ENCODE results near the gene ODC1. TPM values are rescaled to one million over a fixed set of nuclear protein-coding genes. Genes with fewer than 3 reads are reported as not detected.
A peak's percentile ranks its signal among the peaks of the same experiment; 100 is the strongest.
"Not testable (repeated sequence)": the region's sequence is repeated elsewhere in the genome, so short reads cannot be mapped to it uniquely, and the experiment has no call there.

Gene ODC1
- total RNA-seq, 1 donor from 2014 or later = 55.8 TPM

- DNase-seq = no peak
Measured at GRCh38 chr2:10452956-10453904, 5.1 kb upstream of the ODC1 start.

DNA sequence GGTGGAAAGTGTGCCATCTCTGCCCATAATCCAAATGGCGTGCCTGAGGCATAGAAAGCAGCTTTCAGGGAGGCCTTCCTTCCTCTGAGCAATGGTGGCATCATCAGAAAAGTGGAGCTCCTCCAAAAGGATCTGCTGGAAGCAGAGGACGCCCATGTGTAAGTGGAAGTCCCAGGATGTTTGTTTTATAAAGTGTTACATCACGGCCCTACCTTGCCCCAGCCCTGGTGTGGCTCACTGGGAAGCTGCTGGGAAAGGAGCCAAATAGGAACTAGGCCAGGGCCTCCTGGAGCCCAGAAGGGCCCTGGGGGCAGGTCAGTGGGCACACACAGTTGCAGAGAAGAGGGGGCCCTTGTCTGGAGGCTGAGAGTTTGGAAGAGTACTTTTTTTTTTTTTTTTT, 4.2 kb upstream of the ODC1 start:
- DNase-seq = no peak

GRCh38 chr2:10451819-10452218, 3.7 kb upstream of the ODC1 start:
- DNase-seq = no peak

GRCh38 chr2:10449838-10450691, 1.9 kb upstream of the ODC1 start:
- no peak for DNase-seq

DNA sequence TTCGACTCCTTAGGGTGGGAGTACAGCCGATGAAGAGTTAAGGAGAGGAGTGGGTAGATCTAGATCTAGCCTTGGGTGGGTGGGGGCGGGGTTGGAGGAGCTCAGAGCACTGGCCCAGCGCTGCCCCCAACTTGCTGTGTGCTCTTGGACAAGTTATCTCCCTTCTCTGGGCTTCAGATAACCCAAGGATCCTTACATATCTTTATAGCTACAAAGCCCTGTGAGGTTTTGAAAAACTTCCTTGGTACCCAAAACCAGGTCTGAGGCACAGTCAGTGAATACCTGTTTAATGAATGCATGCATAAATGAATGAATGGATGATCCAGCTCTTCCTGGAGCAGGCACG, 1.3 kb upstream of the ODC1 start:
- DNase-seq = no peak

DNA sequence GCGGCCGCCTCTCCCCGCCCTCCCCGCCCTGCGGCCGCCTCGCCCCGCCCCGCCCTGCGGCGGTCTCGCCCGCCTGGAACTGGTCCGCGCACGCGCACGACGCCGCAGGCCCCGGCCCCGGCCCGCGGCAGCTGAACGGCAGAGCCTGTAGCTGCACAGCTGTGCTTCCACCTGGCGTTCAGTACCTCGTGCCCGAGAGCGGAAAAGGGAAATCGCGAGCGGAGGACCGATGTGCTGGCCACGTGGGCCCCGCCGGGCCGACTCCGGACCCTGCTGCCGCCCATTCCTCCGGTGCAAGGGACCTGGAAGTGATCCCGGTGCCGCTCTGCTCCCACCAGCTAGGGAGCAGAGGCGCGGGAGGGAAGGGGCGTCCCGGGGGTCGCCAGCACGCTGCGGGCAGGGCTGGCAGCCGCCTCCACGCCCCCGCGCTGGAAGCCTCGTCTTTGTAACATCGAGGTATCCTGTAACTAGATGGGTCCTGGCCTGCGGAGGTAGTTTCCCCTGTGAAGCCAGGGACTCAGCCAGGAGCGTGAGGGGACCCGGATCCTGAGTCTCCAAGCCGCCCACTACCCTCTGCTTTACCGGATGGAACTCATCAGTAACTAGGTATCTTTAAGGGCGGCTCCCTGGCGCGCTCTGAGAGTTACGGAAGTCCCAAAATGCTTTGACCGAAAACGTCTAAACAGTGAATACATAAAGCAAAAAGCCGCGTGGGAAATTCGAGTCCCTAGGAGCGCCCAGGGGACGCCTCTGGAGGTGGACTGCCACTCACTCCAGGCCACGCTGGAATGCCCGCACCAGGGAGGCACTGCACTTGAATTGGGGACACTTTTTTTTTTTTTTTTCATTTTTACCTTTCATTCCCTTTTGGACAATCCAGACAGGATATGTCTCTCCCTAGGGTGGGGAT, 704 bp upstream of the ODC1 start:
- DNase-seq = peak; percentile 91

- DNase-seq = peak; percentile 21
Measured at GRCh38 chr2:10447300-10447894, 730 bp downstream of the ODC1 start.

- no peak for DNase-seq
Measured at GRCh38 chr2:10446631-10447030, 1.5 kb downstream of the ODC1 start.

GRCh38 chr2:10444463-10444862, 3.7 kb downstream of the ODC1 start:
- DNase-seq = no peak

GRCh38 chr2:10442469-10443126, 5.5 kb downstream of the ODC1 start:
- DNase-seq = not testable (repeated sequence)

GRCh38 chr2:10441948-10442347, 6.2 kb downstream of the ODC1 start:
- no peak for DNase-seq

GRCh38 chr2:10440736-10441135, 7.4 kb downstream of the ODC1 start:
- DNase-seq = no peak

GRCh38 chr2:10439971-10440370, 8.2 kb downstream of the ODC1 start:
- no peak for DNase-seq

- no peak for DNase-seq
Measured at GRCh38 chr2:10439185-10439879, 8.8 kb downstream of the ODC1 start.

DNA sequence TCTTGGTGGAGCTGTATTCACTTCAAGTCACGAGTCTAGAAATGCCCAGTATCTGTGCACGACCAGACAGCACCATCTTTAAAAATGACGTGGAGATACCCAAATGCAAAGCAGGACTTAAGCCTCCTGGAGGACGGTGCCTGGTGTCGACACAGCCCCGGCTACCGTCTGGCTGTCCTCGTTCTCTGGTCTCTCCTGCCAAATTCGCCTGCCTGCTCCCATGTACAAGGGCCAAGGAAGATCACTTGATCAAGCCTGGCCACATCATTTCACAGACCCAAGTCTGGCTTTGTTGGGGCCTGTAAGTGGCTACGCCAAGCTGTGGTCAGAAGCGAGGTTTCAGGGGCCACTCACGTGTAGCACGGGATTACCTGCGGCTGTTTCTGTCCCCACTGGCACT, 9.4 kb downstream of the ODC1 start:
- no peak for DNase-seq

DNA sequence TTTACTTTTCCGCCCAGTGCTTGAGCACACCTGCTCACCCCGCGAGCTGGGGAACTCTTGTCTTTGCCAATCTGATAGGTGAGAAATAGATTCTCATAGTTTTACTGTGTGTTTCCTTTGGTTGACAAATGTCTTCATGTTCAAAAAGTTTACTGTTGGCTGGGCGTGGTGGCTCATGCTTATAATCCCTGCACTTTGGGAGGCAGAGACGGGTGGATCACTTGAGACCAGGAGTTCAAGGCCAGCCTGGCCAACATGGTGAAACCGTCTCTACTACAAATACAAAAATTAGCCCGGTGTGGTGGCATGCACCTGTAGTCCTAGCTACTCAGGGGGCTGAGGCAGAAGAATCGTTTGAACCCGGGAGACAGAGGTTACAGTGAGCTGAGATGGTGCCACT, 10.3 kb downstream of the ODC1 start:
- no peak for DNase-seq

DNA sequence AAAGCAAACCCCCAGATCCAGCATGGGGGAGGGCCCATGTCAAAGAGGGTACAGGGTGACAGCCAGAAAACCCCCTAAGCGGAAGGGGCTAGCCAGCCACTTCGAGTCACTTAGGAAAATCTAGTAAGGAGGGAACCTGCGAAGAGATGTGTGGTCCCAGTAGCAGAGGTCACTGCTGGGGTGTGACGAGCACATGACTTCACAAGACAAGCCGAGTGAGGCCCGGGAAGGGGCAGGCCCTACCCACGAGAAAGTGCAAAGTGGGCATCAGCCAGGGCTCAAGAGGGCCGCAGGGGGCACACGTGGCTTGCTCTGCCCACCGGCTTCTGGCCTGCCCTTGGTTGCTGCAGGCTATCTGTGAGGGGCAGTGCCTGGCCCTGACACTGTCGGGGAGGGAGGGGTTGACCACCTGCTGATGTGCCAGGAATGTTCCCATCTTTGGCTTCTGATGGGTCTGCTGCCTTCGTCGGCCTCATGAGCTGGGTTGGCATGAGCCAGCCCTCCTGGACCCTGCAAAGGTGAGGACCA, 11.5 kb downstream of the ODC1 start:
- no peak for DNase-seq

DNA sequence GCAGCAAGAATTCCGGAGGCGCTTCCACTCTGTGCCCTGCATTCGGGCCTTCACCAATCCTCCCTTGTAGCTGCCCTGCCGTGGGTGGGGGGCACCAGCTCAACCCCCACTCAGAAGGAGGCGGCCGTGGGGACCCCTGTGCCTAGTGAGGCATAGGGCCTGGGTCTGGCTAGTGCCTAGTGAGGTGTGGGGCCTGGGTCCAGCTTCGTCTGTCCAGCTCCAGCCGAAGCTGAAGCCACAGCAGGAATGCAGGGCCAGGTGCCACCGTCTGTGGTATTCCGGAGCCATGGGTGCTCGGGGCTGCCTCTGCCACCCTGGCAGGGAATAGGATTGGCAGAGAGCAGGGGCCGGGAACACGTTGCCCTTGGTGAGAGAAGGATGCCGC, 12.3 kb downstream of the ODC1 start:
- DNase-seq = no peak

DNA sequence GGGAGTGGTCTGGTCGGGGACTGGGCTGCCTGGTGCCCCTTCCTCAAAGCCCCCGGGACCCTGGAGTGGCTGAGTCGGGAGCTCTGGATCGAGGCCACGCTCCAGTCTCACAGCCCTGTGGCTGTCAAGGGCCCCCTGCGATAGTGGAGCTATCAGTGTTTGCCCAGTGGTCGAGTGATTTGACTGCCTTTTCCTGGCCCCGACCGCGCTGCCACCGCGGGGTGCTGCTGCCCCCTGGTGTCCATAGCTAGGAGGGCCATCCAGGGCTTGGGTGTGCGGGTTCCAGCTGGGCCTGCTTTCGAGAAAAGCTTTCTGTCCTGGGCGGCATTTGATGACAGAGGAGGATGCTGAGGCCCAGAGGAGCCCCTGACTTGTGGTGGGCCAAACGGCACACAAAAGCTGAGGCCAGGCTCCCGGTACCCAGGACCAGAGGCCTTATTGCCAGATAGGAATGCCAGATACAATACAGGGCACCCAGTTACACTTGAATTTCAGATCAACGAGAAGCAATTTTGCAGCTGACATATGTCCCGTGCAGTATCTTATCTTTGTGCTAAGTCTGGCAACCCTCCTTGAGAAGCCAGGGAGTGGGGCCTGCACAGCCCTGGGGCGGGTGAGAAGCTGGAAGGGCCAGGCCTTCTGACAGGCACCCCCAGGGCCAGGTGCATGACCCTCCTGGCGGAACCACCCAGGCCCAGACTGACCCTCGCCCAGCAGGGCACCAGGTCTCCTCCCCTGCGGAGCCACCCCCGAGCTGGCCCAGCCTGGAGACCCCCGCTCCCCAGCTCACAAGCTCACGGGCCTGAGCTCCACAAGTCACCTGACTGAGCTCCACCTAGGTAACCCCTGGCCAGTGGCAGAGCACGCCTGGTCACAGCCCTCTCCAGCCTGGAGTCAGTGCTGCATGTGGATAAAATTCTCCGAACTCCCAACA, 13.0 kb downstream of the ODC1 start:
- peak; percentile 37 for DNase-seq

Data from skin of body (tissue), 2 donors.